Cerebellar cortex (tissue), 1 donor: Measurements from ENCODE around the gene PARD3.
"Not testable (repeated sequence)": the region's sequence is repeated elsewhere in the genome, so short reads cannot be mapped to it uniquely, and the experiment has no call there.

Experiments
- DNase-seq: peaks from one replicate; pipeline ENCODE4 v3.0.0-alpha.2; 2015; ENCODE audit warnings: low spot score

The PARD3 gene

GRCh38 chr10:34797155-34797554 lies 17.9 kb downstream of the PARD3 start:
- no peak for DNase-seq

GRCh38 chr10:34796133-34796532 lies 19.0 kb downstream of the PARD3 start:
- no peak for DNase-seq

- DNase-seq = no peak
Observed at GRCh38 chr10:34795334-34795733, 19.8 kb downstream of the PARD3 start.

DNA sequence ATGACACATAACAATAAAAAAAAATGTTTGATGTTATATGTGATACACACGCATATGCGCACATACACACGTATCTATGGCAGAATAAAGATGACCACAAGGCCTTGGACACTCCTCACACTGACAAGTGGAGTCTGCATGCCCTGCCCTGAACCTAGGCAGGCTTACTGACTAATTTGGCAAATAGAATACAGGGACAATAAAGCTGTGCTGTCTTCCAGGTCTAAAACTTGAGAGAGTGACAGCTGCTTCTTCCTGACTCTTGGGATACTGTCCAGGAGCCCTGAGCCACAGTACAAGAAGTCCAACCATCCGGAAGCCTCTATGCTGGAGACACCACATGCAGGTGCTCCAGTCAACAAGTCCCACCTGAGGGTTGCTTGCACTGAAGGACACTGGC lies 20.3 kb downstream of the PARD3 start:
- DNase-seq = no peak

DNA sequence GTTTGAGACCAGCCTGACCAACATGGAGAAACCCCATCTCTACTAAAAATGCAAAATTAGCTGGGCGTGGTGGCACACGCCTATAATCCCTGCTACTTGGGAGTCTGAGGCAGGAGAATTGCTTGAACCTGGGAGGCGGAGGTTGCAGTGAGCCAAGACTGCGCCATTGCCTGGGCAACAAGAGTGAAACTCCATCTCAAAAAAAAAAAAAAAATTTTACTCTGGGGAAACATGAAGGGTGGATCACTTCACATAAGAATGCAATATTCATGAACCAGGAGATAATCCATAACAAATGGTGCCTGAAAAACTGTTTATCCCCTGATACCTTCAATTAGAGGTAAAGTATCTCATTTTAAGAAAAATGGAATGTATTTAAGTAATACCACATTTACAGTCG lies 21.5 kb downstream of the PARD3 start:
- DNase-seq = not testable (repeated sequence)

GRCh38 chr10:34792881-34793280 lies 22.2 kb downstream of the PARD3 start:
- DNase-seq = no peak

GRCh38 chr10:34791947-34792346 lies 23.1 kb downstream of the PARD3 start:
- DNase-seq = no peak

DNA sequence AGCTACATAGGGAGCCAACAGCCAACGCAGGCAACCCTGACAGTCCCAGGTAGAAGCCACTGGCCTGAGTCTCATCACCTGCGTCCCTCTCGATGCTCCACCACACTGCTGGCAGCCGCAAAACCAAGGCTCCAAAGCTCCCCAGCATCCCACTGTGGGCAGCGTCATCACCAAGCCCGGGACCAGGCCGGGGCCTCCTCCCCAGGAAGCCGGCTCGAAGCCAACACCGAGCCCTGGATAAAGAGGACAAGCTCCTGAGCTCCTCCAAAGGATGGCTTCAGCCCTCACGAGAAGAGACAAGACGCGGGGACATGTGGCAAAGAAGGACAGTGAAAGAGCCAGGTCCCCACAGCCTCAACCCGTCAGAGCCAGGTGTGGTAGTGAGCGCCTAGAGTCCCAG lies 23.9 kb downstream of the PARD3 start:
- no peak for DNase-seq

- no peak for DNase-seq
Observed at GRCh38 chr10:34789966-34790506, 25.1 kb downstream of the PARD3 start.

- DNase-seq = no peak
Observed at GRCh38 chr10:34786464-34786863, 28.6 kb downstream of the PARD3 start.

DNA sequence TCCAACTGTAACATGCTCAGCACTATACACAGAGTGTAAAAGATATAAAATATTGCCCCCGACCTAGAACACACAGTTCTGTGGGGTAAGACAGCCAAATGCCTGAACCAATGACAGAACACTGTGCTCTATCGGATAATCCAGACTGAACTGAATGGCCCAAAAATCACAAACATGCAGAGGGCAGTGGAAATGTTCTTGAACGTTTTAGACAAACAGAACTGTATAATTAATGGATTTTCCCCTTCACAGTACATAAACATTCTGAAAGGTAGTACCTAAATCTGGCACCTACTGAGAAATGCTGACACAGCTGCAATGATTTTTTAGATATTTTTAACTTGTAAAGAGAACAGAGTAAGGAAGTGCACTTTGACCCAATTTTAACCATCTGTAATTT lies 33.4 kb downstream of the PARD3 start:
- DNase-seq = no peak

DNA sequence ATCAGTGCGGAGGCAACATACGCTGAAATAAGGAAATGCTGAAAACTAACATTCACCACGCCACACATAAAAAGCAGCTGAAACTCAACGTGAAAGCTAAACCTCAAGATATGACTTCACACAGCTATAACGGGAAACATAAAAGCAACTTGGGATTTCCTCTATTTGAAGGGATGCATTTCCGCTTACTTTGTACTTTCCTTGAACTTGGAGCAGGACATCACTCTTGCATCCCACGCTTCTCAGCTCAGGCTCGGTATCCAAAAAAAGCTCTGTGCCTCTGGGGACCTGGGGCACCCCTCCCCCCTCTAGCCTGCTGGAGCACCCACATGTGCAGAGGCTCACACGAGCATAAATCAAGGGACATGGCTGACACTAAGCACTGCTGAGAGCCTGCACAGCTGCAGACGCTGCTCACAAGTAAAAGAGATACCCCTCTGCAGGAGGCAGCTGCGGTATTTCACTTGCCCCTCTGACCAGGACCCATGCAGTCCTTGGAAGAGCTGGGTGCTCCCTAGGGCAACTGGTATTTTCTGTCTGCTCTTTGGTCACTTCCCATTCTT lies 34.2 kb downstream of the PARD3 start:
- no peak for DNase-seq

GRCh38 chr10:34778237-34778636 lies 36.9 kb downstream of the PARD3 start:
- no peak for DNase-seq

- no peak for DNase-seq
Observed at GRCh38 chr10:34776090-34776690, 38.9 kb downstream of the PARD3 start.

GRCh38 chr10:34775044-34775637 lies 40.0 kb downstream of the PARD3 start:
- DNase-seq = no peak

DNA sequence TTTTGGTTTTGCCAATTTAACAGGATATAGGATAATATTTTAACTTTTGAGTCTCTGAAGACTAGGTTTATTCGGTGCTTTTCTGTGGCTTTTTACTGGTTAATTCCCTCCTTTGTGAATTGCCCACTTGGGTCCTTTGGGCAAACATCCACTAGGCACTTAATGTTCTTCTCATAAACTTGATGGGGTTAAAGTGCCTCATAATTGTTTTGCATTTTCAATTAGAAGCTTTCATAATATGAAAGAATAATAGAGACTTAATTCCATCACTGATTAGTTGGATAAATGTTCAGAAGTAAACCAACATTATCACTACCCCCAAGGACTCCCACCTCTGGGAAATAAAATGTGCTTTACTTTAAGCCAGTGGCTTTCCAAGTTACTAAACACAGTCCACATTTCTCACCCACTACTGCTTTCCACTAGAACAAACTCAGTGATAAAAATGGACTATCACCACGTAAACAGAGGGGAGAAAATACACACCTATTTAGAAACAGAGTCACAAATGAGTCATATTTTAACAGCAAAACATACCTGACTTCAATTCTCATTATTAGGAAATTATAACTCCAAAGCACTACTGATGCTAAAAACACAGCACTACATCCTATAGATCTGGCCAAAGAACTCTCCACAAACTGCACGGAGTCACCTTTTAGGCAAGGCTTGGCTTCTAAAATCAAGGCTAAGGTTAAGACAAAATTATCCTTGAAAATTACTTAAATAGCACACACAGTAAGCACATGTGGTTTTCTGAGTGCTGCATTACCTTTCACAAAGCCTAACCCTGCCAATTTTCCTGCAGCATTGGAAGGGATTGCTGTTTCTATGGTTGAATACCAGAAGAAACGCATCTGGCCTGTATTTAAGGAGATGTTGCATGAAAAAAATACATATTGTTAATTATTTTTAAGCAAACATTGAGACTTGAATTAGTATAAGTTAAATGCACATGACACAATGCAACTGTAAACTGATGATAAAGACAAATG lies 41.2 kb downstream of the PARD3 start:
- no peak for DNase-seq

DNA sequence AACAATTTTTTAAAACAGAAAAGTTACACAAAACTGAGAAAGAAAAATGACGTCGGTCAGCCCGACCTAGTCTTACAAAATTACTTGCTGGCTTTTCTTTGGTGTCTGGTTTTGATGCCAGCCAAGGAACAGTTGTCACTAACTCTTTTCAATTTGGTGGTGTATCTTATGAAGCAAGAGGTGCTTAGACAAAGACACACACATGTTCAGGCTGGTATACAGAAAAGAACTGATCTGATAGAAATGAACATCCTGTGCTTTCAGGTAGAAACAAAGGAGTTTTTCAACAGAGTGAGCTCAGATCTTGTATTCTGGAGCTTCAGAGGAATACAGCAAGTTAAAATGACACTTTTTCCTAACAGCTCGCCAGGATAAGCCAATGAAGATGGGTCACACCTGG lies 43.6 kb downstream of the PARD3 start:
- no peak for DNase-seq

DNA sequence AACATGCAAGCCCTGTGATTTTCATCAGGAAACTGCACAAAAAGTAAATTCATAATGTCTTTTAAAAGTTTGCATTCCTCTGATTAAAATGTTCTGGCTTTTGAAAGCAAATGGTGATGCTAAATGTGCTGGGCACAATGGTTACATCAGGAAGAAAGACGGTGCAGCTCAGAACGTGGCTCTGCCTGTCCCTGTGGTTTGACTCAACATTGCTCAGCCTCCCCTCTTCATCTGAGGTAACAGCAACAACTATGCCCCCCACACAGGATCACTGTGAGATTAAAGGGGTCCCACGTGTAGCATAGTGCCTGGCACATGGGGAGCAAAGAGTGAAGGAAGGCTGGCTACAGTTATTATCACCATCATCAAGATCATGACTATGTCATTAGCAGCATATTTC lies 44.0 kb downstream of the PARD3 start:
- DNase-seq = no peak

GRCh38 chr10:34769899-34770298 lies 45.2 kb downstream of the PARD3 start:
- DNase-seq = no peak

DNA sequence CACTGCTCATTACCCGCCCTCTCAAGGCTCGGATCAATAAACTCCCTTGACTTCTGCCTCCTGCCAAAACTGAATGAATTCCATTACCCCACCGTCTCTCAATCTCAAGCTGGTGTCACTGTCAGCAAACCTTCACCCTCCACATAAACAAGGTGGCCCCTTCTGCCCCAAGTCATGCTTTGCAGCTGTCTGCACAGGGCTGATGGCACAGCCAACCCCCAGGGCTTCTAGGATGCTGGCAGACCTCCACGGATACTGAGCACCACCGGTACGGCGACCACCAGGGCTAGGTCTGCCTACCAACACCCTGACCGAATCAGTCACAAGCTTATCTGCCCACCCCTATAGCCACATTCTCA lies 46.1 kb downstream of the PARD3 start:
- DNase-seq = no peak

GRCh38 chr10:34768261-34768971 lies 46.7 kb downstream of the PARD3 start:
- no peak for DNase-seq
